ENCODE measurements around the gene C13orf46. TPM values are rescaled to one million over a fixed set of nuclear protein-coding genes. Genes with fewer than 3 reads are reported as not detected.

C13orf46 gene
- total RNA-seq, 6 experiments from 2014 or later: 1.4 to 2.5 (median 2.0) TPM

DNA sequence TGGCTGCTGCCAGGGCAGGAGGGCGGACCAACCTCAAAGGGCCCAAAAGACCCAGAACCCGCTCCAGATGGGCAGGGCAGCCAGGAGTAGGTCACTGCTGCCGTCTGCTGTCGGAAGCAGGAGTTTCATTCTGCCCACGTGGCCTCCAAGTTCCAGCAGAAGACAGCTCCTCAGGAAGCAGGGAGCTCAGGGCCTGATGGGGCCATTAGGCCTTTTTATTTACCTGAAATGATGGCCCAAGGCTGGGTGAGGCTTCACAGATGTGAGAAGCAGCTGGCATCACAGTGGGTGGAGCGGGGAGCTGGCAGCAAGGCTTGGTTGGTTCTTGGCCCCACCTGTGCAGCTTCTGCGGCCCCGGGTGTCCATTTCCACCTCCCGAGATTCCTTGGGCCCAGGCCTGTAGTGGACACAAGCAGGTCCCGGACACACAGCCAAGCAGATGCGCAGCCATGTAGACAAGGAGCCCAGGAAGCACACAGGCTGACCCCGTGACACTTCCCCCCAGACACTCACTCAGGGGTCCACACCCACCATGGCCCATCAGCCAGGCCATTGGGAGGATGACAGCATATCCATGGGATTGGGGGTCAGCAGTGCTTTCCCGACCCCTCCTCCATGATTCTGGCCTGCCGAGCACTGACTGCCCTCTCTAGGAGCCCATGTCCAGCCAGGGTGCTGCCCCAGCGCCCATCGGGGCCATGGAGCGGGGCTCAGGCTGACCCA lies 26.4 kb downstream of the C13orf46 start:
- TF ChIP-seq, protein P1, sequence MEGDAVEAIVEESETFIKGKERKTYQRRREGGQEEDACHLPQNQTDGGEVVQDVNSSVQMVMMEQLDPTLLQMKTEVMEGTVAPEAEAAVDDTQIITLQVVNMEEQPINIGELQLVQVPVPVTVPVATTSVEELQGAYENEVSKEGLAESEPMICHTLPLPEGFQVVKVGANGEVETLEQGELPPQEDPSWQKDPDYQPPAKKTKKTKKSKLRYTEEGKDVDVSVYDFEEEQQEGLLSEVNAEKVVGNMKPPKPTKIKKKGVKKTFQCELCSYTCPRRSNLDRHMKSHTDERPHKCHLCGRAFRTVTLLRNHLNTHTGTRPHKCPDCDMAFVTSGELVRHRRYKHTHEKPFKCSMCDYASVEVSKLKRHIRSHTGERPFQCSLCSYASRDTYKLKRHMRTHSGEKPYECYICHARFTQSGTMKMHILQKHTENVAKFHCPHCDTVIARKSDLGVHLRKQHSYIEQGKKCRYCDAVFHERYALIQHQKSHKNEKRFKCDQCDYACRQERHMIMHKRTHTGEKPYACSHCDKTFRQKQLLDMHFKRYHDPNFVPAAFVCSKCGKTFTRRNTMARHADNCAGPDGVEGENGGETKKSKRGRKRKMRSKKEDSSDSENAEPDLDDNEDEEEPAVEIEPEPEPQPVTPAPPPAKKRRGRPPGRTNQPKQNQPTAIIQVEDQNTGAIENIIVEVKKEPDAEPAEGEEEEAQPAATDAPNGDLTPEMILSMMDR (IDR thresholded peaks at IDR 0.05): peak; percentile 78
- Mint-ChIP-seq H3K27ac (peak overlapping the region; percentile 85), H3K36me3 (ENCODE audit: low read depth) (peaks cover 9% of the 10 kb centered on the region), H3K4me3 (no peak overlapping the region), H3K27me3 (ENCODE audit: insufficient read depth) (peaks cover 18% of the 10 kb centered on the region), H3K9me3 (no peaks in the 10 kb centered on the region), H3K4me1 (ENCODE audit: low read depth) (peaks cover 27% of the 10 kb centered on the region)
- DNase-seq: peak; percentile 46

DNA sequence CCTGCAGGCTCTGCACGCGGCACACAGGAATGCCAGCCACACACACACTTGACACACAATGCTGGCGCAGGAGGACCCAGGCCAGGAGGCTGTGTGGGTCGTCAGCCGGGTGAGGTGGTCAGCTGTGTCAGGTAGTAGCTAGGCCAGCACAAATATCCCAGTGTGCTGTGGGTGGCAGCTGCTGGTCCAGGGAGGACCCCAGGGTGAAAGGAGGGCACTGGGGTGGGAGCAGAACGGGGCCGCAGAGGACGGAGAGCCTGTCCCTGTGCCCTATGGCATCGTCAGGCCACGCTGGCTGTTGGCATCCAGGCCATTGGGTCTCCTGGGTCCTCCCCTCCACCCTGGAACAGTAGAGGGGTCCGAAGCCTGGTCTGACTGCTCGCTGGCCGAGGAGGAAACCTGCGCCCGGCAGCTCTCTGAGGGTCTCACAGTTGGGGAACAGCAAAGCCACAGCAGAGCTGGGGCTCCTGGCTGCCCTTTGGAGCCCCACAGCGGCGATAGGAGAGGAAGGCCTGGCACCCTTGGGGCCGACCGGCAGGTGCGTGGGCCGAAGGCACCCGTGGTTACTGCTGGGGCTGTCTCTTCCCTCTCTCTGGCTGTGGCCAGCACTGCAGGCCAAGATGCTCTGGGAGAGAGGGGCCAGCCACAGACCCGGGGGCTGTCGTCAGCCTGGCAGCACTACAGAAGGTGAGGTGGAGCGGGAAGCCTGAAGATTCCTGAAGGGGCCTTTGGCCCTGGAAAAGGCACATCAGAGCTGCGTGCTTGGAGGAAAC lies 27.3 kb downstream of the C13orf46 start:
- no peaks in the 10 kb centered on the region for H3K9me3 Mint-ChIP-seq
- peaks cover 28% of the 10 kb centered on the region for H3K4me1 Mint-ChIP-seq (ENCODE audit: low read depth)
- peak overlapping the region; percentile 55 for H3K27ac Mint-ChIP-seq
- TF ChIP-seq, protein P1 (IDR thresholded peaks at IDR 0.05): no peak
- DNase-seq: no peak
- H3K4me3 Mint-ChIP-seq: no peak overlapping the region
- H3K36me3 Mint-ChIP-seq (ENCODE audit: low read depth): peaks cover 18% of the 10 kb centered on the region
- H3K27me3 Mint-ChIP-seq (ENCODE audit: insufficient read depth): peaks cover 16% of the 10 kb centered on the region

GRCh38 chr13:113945857-113946408 lies 27.9 kb downstream of the C13orf46 start:
- Mint-ChIP-seq H3K27me3 (ENCODE audit: insufficient read depth) (peaks cover 13% of the 10 kb centered on the region), H3K36me3 (ENCODE audit: low read depth) (peaks cover 18% of the 10 kb centered on the region), H3K9me3 (no peaks in the 10 kb centered on the region), H3K4me3 (no peak overlapping the region), H3K27ac (no peak overlapping the region), H3K4me1 (ENCODE audit: low read depth) (peaks cover 27% of the 10 kb centered on the region)
- no peak for DNase-seq
- TF ChIP-seq, protein P1 (IDR thresholded peaks at IDR 0.05): no peak

DNA sequence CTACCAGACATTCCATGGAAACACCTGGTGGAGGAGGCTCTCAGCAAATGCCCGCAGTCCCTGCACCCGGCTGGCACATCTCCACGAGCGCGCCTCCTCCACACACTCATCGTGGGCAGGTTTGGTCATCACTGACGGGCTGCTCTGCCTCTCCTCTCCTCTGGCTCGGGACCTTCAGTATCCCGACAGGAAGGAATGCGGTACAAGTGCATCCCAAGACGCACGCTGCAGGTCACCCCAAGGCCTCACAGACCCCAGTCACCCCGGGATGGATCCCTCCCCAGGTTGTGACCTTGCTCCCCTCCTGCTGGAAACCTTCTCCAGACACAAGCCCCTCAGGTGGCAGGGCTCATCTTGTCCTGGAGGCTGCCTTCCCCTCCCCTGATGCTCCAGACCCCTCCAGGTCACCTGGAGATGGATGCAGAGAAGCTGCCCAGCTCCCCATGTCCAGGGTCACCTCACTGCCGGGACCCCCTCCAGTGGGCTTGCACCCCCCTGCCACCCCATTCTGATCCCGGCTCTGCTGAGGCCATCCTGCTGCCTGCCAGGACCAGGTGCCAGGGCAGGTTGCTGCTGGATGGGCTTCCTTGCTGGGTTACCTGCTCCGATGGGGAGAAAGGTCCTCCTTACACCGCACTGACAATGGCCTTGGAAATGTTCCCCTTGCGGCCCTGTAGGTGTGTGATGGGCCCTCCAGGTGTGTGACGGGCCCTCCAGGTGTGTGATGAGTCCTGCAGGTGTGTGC lies 29.9 kb downstream of the C13orf46 start:
- DNase-seq: no peak
- peaks cover 23% of the 10 kb centered on the region for H3K4me1 Mint-ChIP-seq (ENCODE audit: low read depth)
- H3K27me3 Mint-ChIP-seq (ENCODE audit: insufficient read depth): peaks cover 12% of the 10 kb centered on the region
- H3K4me3 Mint-ChIP-seq: no peak overlapping the region
- peaks cover 18% of the 10 kb centered on the region for H3K36me3 Mint-ChIP-seq (ENCODE audit: low read depth)
- no peaks in the 10 kb centered on the region for H3K9me3 Mint-ChIP-seq
- no peak overlapping the region for H3K27ac Mint-ChIP-seq
- TF ChIP-seq, protein P1 (IDR thresholded peaks at IDR 0.05): no peak

DNA sequence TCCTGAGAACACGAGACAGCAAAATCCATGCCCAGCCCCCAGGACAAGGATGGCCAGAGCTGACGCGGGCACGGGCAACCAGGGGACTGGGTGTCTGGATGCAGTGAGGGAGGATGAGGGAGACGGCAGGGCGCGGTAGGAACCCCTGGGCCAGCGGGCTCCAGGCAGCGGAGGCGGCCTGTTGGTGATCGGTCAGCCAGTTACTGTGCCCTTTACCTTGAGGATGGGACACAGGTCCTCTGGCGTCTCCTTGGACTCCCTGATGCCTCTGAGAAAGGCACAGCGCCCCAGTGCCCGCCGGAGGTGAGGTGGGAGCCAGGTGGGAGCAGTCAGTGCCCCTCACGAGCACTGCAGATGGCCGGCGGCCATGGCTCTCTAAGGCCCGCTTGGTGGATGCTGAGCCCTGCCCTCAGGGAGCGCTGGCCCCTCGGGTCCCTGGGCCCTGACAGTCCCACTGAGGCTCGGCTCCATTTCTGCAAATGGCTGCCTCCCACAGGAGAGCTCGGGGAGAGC lies 31.2 kb downstream of the C13orf46 start:
- peaks cover 9% of the 10 kb centered on the region; the same call in 1 of the 2 replicates for H3K27me3 Mint-ChIP-seq (ENCODE audit: insufficient read depth)
- no peaks in the 10 kb centered on the region for H3K9me3 Mint-ChIP-seq
- H3K4me1 Mint-ChIP-seq (ENCODE audit: low read depth): peaks cover 17% of the 10 kb centered on the region
- peaks cover 18% of the 10 kb centered on the region for H3K36me3 Mint-ChIP-seq (ENCODE audit: low read depth)
- no peak for DNase-seq
- no peak overlapping the region for H3K4me3 Mint-ChIP-seq
- H3K27ac Mint-ChIP-seq: no peak overlapping the region
- TF ChIP-seq, protein P1 (IDR thresholded peaks at IDR 0.05): no peak
